T-helper 1 cell treated with Interleukin-12 subunit alpha and Interleukin-12 subunit beta and Interleukin-4 antibody, amounts not matched to agents 30 ng/mL and 1 ng/mL, for 36 hours (primary cell): ENCODE data around the gene CDH7. TPM values are rescaled to one million over a fixed set of nuclear protein-coding genes. Genes with fewer than 3 reads are reported as not detected.

Source experiments
- intact Hi-C: fragments of 100-400 bp; cut with micrococcal nuclease; formaldehyde crosslinking; loops from one replicate; pipeline ENCODE4 v1.15.1; 2024
- total RNA-seq: library from RNA; stranded (reverse); gene quantifications from 2 replicates; pipeline ENCODE4 v1.2.3, GENCODE V29; 2022

CDH7 gene, protein sequence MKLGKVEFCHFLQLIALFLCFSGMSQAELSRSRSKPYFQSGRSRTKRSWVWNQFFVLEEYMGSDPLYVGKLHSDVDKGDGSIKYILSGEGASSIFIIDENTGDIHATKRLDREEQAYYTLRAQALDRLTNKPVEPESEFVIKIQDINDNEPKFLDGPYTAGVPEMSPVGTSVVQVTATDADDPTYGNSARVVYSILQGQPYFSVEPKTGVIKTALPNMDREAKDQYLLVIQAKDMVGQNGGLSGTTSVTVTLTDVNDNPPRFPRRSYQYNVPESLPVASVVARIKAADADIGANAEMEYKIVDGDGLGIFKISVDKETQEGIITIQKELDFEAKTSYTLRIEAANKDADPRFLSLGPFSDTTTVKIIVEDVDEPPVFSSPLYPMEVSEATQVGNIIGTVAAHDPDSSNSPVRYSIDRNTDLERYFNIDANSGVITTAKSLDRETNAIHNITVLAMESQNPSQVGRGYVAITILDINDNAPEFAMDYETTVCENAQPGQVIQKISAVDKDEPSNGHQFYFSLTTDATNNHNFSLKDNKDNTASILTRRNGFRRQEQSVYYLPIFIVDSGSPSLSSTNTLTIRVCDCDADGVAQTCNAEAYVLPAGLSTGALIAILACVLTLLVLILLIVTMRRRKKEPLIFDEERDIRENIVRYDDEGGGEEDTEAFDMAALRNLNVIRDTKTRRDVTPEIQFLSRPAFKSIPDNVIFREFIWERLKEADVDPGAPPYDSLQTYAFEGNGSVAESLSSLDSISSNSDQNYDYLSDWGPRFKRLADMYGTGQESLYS
- total RNA-seq = not detected in 2 replicates

GRCh38 chr18:65750389-65751154, at the start of gene CDH7:
Gene CDH7, plus strand, starts transcription at chr18:65751012. Its CDS starts 11,831 bp downstream, at chr18:65762843.
- intact Hi-C loops = no loop called here

- intact Hi-C loops = no loop called here
Measured at GRCh38 chr18:65704046-65704445, 46.8 kb upstream of the CDH7 start.

DNA sequence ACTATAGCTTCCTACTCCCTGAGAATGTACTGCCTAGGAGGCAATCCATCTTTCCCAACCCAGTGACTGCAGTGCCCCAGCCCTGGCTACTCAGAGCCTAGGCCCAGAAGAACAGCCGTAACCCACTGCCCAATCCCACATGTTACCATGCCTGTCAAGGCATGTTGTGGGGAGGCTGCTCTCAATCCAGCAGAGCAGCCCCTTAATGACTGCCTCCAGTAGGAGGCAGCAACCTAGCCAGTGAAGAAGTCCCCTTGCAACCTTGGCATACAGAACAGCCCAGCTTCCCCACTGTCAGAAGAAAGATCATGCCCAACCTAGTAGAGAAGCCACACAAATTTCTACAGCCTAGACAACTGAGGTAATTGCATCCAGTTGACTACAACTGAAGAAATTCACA, 44.2 kb upstream of the CDH7 start:
- intact Hi-C loops = no loop called here

- intact Hi-C loops = no loop called here
Measured at GRCh38 chr18:65711493-65711892, 39.3 kb upstream of the CDH7 start.

DNA sequence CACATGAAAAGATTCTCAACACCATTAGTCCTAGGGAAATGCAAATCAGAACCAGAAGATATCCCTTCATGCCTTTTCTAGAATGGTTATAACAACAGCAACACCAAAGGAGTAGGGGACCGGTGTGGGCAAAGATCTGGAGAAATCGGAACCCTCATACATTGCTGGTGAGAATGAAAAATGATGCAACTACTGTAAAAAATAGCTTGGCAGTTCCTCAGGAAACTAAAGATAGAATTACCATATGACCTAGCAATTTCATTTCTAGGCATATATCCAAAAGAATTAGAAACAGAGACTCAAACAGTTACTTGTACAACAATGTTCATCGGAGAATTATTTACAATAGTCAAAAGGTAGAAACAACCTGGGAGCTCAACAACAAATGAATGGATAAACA, 29.2 kb upstream of the CDH7 start:
- intact Hi-C loops = no loop called here

DNA sequence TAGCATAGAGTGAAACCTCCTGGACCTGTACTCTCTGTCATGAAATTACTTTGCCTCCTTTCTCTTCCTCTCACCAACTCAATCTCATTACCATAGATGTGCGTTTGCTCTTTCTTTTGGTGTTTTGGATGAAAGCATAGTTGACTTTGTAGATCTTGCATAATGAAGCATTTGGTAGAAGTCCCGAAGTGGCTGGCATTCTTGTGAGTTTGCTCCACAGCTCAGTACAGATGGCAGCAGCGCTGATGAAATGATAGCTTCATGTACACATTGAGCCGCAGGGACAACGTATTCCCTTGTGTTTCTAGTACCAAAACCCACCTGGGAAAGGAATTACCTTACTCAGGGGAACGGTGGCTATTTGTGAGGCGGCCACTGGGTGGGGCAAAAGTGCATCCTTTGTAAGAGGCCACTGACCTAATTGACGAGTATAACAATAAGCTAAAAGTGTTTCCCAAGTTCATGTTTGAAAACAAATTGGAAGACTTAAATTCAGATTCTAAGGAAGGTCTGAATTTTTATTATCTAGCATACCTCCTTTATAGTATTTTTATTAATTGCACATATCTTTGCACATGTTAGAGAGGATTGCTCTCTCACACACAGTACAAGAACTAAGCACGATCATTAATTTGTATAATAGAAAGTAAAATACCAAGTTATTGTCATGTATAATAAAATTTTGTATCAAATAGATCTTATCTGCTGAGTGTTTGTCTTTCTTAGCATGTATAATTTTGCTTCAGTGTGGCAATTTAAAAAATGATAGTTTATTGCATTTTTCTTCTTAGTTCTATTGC, 25.4 kb upstream of the CDH7 start:
- intact Hi-C loops = no loop called here

DNA sequence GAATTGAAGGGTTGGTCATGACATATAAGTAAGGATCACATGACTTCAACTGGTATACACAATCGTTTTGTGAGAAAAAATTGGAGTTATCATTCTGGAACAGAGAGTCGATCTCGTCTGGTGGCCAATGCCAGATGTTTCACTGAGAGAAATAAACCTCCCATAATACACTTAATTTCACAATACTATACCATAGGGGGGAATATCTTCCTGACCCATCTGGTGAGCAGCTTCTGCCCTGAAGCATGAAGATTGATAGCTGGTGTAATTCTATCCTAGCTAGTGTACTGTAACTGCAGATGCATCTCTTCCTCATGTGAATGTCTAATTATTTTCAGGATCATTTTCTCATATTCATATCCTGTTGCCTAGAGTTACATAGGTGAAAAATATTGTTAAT, 15.7 kb upstream of the CDH7 start:
- intact Hi-C loops = no loop called here

DNA sequence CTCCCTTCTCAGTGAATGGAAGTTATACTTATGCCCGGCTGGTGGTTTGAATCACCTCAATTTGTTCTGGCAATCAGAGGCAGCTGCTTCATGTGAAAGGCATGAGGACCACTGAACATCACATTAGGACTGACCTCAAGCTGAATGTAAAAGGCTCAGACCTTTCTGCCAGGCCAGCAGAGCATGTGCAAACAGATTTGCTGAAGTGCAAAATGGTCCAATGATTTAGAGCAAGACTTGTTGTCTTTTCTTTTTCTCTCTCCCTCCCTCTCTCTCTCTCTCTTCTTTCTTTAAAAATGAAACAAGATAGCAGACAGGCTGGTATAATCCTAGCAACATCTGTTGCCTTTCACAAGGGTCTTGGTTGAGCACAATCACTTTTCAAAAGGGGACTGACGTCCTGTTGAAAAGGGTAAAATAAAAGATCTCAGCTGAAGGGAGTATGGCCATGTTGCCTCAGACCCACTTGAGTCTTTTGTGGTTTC, 13.3 kb upstream of the CDH7 start:
- intact Hi-C loops = no loop called here

- intact Hi-C loops = no loop called here
Measured at GRCh38 chr18:65746936-65747335, 3.9 kb upstream of the CDH7 start.

DNA sequence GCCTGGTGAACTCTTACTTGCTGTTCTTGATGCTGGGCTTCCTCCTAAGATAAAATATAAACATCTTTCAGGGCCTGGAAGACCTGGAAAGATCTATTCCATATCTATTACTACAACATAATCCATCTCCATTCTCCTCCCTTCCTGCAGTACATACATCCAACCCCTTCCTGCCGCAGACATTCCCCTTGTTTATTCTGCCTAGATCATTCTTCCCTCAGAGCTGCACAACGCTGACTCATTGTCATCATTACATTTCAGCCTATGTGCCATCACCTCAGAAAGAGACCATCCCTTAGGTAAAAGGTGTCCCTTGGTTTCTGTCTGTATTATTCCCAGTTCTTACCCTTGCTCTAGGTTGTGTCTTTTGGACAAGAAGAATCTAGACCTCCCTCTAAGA, 2.5 kb upstream of the CDH7 start:
- intact Hi-C loops = no loop called here

- intact Hi-C loops = no loop called here
Measured at GRCh38 chr18:65749841-65750240, 971 bp upstream of the CDH7 start.

DNA sequence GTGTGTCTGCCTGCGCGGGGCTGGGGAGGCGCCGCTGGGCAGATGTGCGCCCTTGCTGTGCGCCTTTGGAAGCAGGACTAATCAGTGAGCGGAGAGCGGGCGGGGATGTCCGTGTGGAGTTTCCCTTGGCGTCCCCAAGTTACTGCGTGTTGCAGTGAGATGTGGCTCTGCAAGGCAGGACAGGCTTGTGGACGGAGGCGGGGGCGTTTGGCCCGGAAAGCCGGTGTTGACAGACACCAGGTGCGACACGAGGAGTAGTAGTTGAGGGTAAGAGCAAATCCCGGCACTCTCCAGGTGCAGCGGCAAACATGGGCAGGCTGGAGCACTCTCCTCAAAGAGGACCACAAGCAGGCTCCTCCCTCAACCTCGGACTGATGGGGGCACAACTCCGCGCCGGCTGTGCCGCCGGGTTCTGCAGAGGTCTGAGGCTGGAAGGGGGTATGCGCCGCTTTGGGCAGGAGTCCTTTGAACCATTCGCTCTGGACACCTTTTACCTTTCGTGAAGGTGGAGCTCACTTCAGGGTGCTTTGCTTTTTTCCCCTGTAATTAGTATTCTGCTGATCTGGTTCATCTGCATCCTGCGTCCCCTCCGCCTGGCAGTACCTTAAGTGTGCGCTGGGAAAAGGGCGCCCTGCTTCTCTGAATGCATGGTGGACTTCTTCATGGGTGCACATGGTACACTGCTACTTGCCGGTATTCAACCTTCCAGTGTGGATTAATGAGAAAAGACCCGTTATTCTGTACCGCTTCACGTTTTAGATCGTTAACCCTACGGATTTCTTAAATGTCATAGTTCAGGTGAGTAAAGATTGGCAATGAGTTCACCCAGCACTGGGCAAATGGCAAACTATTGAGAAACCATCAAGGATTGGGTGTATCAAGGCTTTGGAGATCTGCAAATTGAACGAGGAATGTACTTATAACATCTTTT, 608 bp downstream of the CDH7 start:
- intact Hi-C loops = no loop called here

- intact Hi-C loops = no loop called here
Measured at GRCh38 chr18:65752625-65753325, 2.0 kb downstream of the CDH7 start.

DNA sequence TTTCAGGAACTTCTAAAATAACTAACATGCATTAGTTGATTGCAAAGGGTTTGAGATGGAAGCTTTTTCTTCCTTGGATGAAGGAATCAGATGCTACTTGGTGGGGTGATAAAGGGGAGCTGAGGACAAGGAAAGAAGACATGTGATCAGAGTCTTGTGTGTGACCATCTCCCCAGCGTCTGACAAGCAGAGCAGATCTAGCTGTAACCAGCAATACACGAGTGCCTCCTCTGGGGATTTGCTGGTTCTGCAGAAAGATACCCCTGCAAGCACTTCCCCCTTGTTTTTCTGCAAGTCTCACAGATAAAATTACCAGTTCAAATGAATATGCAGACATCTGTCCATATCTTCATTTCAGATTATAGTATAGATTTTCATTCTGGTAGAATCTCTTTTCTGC, 2.7 kb downstream of the CDH7 start:
- intact Hi-C loops = no loop called here

- intact Hi-C loops = no loop called here
Measured at GRCh38 chr18:65754121-65754520, 3.3 kb downstream of the CDH7 start.

GRCh38 chr18:65755616-65756015, 4.8 kb downstream of the CDH7 start:
- intact Hi-C loops = no loop called here

DNA sequence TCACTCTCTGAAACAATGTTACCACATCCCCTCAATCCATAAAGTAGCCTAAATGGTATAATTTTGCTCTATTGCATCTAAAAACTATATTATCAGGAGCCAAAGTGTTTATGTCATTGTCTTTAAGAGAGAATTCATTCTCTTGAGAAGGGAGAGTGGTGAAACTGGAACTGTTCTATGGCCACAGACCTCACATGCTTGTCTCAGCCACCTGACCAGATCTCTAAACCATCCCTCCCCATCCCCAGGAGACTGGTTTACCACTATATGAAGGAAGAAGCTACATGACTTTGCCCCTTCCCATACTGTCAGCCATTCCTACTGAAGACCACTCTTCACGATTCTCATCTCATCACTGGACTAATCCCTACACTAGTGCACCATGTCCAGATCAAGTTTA, 9.6 kb downstream of the CDH7 start:
- intact Hi-C loops = no loop called here

DNA sequence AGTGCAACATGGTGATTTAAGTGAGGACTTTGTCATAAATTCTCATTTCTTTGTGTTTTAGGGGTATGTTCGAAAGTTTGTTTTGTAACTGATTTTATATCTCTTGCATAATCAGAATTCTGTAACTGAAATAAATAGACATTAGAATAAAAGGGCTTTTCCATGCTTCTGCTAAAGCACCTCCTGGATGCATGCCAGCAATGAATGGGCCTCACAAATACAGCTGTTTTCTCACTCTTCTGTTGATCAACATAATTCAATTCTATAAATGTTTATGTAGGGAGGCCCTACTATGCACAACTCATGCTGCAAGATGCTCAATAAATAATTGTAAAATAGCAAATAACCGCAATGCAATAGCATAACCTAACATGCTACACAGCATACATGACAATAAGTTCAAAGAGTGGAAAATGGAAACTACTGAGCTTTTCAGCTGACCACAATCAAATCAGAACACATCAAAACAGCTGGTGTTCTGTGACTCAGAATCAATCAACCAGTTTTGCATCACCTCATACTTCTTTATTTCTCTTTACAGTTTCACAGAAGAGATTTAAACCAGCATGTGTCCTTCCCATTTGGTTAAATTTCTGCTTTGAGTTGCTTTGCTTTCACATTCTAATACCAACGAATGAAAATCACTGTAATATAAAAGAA, 11.0 kb downstream of the CDH7 start:
- intact Hi-C loops = no loop called here

DNA sequence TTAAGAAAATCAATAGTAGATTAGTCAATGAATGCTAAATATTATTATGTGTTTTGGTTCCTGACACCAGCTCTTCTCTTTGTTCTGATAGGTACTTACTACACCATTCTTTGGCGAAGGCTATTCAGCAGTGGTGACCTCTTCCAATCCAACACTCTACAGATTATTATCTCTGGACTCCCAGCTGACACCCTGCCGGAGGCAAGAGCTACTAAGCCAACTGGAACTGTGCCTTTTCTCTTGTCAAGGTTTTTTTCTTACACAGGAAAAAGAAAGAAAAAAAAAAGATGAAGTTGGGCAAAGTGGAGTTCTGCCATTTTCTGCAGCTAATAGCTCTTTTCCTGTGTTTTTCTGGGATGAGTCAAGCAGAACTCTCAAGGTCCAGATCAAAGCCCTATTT, 11.7 kb downstream of the CDH7 start:
- intact Hi-C loops = no loop called here
